Tibial nerve (tissue), 4 donors: ENCODE measurements around the gene HOXA3. TPM values are rescaled to one million over a fixed set of nuclear protein-coding genes. Genes with fewer than 3 reads are reported as not detected.
A peak's percentile ranks its signal among the peaks of the same experiment; 100 is the strongest.

Source experiments
- DNase-seq, 2 donors: peaks; one replicate each; pipeline ENCODE4 v3.0.0-alpha.2; 2019; ENCODE audit warnings: low spot score in 2 of 2
- H3K27ac ChIP-seq, 4 donors: fragments of 200-600 bp; sonication (generic) in 3 of 4; one replicate each; pipeline ENCODE4 v1.5.1; 2017 to 2019; ENCODE audit warnings: mild to moderate bottlenecking in 1 of 4
- H3K27me3 ChIP-seq, 2 donors: fragments of 200-600 bp; sonication (generic) in 1 of 2; one replicate each; pipeline versions ENCODE4 v1.5.1 to v1.6.0; 2017 to 2019
- H3K36me3 ChIP-seq, 3 donors: fragments of 200-600 bp; sonication (generic); one replicate each; pipeline ENCODE4 v1.5.1; 2018 to 2019
- H3K4me1 ChIP-seq, 4 donors: fragments of 200-600 bp; sonication (generic) in 3 of 4; one replicate each; pipeline ENCODE4 v1.5.1; 2017 to 2019
- H3K4me3 ChIP-seq, 4 donors: fragments of 200-600 bp; sonication (generic) in 3 of 4; one replicate each; pipeline ENCODE4 v1.5.1; 2017 to 2019; ENCODE audit warnings: mild to moderate bottlenecking in 1 of 4, moderate library complexity in 1 of 4
- H3K9me3 ChIP-seq, 4 donors: fragments of 200-600 bp; sonication (generic) in 3 of 4; one replicate each; pipeline ENCODE4 v1.5.1; 2017 to 2019
- EP300 ChIP-seq, 2 donors: sonication (generic); formaldehyde crosslinking; IDR thresholded peaks; one replicate each; pipeline ENCODE4 v1.6.1; 2017; ENCODE audit warnings: antibody characterized with exemption in 2 of 2, mild to moderate bottlenecking in 1 of 2
- POLR2A ChIP-seq, 2 donors: fragments of 450-650 bp; IDR thresholded peaks; one replicate each; pipeline ENCODE4 v1.6.1; 2017; ENCODE audit warnings: antibody characterized with exemption in 2 of 2, mild to moderate bottlenecking in 2 of 2, moderate library complexity in 2 of 2
- WGBS, 2 donors: methylation state at CpG; one replicate each; pipeline ENCODE4 v1.1.5; 2018; 5-methylcytosine and 5-hydroxymethylcytosine counted together
- total RNA-seq, 4 donors: library from RNA; depleted of rRNA; stranded (reverse); fragments of >200 nt; gene quantifications; one replicate each; pipeline ENCODE4 v1.1.0, GENCODE V29; 2016
- TF ChIP-seq, protein P1 (sequence below), 5 experiments: fragments of 200-600 bp in 3 of 5; fragments of 450-650 bp in 2 of 5; sonication (generic) in 3 of 5; IDR thresholded peaks; one replicate each; pipeline ENCODE4 v1.5.1; 2016 to 2019; ENCODE audit warnings: antibody characterized with exemption in 5 of 5, mild to moderate bottlenecking in 3 of 5, moderate library complexity in 2 of 5

The HOXA3 gene
- total RNA-seq, 4 donors from 2014 or later: 7.0 to 18.8 (median 8.7) TPM

DNA sequence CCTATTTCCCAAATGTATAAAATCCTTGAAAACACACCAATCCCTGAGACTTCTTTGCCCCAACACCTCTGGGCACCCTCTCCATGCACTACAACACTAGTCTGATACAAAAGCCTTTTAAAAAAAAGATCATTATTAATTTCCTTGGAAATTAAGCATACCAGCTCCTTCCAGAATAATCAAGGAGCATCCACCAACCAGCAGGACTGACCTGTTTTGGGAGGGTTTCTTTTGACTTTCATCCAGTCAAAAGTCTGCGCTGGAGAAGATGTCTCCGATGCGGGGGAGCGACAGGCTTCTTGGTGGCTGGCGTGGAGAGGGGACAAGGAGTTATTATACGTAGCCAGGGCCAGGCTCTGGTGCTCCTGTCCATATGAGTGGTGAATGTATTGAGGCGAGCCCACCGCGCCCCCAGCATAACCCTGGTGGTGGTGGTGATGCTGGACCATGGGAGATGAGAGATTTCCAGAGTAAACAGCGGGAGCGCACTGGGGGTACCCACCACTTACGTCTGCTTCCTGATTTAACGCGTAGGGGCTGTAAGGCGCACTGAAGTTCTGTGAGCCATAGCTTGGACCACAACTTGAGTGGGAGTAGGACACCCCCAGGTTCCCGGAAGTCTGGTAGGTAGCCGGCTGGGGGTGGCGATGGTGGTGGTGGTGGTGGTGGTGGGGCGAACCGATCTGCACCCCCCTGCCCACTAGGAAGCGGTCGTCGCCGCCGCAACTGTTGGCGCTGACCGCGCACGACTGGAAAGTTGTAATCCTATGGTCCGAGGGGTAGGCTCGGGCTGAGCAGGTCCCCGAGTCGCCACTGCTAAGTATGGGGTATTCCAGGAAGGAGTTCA, 57.1 kb downstream of the HOXA3 start:
- no peak for DNase-seq
- Histone ChIP-seq H3K4me1 (peaks cover 0 to 56% (median 7%) of the 10 kb centered on the region in 4 donors), H3K27ac (peak overlapping the region in 2 of 4 donors; percentile 82 to 87), H3K27me3 (peaks cover 0 to 73% of the 10 kb centered on the region in 2 donors), H3K9me3 (no peaks in the 10 kb centered on the region), H3K36me3 (no peaks in the 10 kb centered on the region), H3K4me3 (peak overlapping the region; percentile 51 to 94 (median 86))
- WGBS, 2 donors: 10 to 16% methylated on average over 25 to 33 of the region's 33 CpGs
- TF ChIP-seq POLR2A (IDR thresholded peaks at IDR 0.05) (no peak), EP300 (IDR thresholded peaks at IDR 0.05) (no peak)
- TF ChIP-seq, protein P1, sequence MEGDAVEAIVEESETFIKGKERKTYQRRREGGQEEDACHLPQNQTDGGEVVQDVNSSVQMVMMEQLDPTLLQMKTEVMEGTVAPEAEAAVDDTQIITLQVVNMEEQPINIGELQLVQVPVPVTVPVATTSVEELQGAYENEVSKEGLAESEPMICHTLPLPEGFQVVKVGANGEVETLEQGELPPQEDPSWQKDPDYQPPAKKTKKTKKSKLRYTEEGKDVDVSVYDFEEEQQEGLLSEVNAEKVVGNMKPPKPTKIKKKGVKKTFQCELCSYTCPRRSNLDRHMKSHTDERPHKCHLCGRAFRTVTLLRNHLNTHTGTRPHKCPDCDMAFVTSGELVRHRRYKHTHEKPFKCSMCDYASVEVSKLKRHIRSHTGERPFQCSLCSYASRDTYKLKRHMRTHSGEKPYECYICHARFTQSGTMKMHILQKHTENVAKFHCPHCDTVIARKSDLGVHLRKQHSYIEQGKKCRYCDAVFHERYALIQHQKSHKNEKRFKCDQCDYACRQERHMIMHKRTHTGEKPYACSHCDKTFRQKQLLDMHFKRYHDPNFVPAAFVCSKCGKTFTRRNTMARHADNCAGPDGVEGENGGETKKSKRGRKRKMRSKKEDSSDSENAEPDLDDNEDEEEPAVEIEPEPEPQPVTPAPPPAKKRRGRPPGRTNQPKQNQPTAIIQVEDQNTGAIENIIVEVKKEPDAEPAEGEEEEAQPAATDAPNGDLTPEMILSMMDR (IDR thresholded peaks at IDR 0.05): no peak

DNA sequence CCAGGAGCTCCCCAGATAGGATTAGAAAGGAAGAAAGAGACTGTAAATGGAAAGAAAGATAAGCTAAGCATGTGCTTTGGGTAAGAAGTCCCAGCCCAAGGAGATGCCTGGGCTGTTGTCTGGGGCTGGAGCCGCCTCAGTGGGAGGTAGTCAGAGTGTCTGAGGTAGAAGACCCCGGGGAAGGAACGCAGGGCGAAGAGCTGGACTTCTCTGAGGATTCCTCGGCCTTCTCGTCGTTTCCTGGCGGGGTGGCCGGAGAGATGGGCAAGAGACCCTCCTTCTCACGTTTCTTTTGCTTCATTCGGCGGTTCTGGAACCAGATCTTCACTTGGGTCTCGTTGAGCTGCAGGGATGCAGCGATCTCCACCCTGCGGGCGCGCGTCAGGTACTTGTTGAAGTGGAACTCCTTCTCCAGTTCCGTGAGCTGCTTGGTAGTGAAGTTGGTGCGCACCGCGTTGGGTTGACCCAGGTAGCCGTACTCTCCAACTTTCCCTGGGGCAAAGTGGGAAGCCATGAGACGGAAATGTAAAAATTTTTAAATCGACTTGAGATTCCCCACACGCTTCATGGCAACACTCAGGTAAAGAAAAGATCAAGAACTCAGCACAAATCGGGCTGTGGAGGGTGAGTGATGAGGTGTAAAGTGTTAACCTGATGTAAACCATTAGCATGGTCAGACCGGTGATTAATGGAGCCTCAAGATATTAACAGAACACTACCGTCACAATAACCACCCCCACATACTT, 57.9 kb downstream of the HOXA3 start:
- Histone ChIP-seq H3K9me3 (no peaks in the 10 kb centered on the region), H3K4me3 (no peak overlapping the region), H3K27me3 (peaks cover 0 to 74% of the 10 kb centered on the region in 2 donors), H3K4me1 (peaks cover 0 to 53% (median 7%) of the 10 kb centered on the region in 4 donors), H3K27ac (no peak overlapping the region), H3K36me3 (no peaks in the 10 kb centered on the region)
- TF ChIP-seq EP300 (IDR thresholded peaks at IDR 0.05): no peak
- TF ChIP-seq, protein P1 (IDR thresholded peaks at IDR 0.05): no peak
- no peak for TF ChIP-seq POLR2A (IDR thresholded peaks at IDR 0.05)
- DNase-seq: no peak
- WGBS, 2 donors: 67 to 80% methylated on average over 29 of the region's 29 CpGs

DNA sequence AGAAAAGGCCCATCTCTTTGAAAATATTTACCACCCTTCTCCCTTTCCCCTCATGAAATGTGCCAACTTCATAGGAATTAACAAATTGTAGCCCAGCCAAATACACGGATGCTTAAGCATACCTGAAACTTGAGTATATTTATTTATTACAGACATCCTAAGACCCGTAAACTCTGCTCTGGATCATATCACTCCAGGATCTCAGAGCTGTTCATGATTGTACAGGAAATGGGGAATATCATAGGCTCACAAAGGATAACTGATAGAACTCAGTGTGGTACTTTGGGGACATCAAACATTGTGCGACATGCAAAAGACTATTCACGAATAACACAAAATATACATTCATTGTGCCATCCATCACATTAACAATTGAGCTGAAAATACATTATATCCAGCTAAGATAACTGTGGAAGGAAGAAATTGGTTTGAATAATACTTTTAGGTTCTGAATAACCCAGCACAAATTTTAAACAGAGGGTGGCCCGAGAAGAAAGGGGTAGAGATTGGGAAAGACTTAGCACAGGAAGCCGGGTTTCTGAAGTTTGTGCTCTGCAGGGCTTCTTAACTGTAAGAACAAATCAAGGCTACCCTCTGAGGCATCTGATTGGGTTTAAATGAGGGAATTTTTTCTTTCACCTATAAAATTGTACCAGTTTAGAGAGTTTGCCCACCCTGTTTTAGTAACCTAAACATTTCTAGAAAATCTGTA, 59.0 kb downstream of the HOXA3 start:
- 74 to 76% methylated on average over 6 of the region's 6 CpGs for WGBS, 2 donors

DNA sequence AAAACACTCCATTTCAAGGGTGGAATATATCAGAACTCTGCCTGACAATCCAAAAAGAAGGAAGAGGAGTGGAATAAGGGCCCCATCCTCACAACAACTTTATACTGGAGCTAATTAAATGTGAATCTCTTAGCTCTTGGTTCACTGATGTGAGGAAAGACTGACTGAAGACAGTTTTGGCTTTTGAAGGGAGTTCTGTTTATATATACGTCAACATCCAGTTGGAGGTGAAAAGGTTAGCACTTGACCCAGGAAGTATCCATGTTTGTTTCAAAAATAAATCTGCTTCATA, 59.6 kb downstream of the HOXA3 start:
- H3K27ac ChIP-seq: no peak overlapping the region
- 57 to 63% methylated on average over 1 of the region's 1 CpG for WGBS, 2 donors

More for the DNA sequence above, 59.0 kb downstream of the HOXA3 start:
- peaks cover 0 to 42% (median 7%) of the 10 kb centered on the region in 4 donors for H3K4me1 ChIP-seq
- peaks cover 0 to 1% (median 0%) of the 10 kb centered on the region in 4 donors for H3K9me3 ChIP-seq
- TF ChIP-seq, protein P1 (IDR thresholded peaks at IDR 0.05): no peak
- TF ChIP-seq POLR2A (IDR thresholded peaks at IDR 0.05) (no peak), EP300 (IDR thresholded peaks at IDR 0.05) (no peak)
- no peaks in the 10 kb centered on the region for H3K36me3 ChIP-seq
- H3K27me3 ChIP-seq: peaks cover 0 to 75% of the 10 kb centered on the region in 2 donors
- DNase-seq: no peak
- no peak overlapping the region for H3K27ac ChIP-seq
- no peak overlapping the region for H3K4me3 ChIP-seq

More for the DNA sequence above, 59.6 kb downstream of the HOXA3 start:
- Histone ChIP-seq H3K27me3 (peaks cover 0 to 75% of the 10 kb centered on the region in 2 donors), H3K9me3 (peaks cover 0 to 6% (median 0%) of the 10 kb centered on the region in 4 donors), H3K36me3 (no peaks in the 10 kb centered on the region), H3K4me1 (peaks cover 0 to 42% (median 1%) of the 10 kb centered on the region in 4 donors), H3K4me3 (no peak overlapping the region)
- DNase-seq: no peak
- TF ChIP-seq EP300 (IDR thresholded peaks at IDR 0.05) (no peak), POLR2A (IDR thresholded peaks at IDR 0.05) (no peak)
- TF ChIP-seq, protein P1 (IDR thresholded peaks at IDR 0.05): no peak
